ENCODE data around the gene ZNF667. TPM values are rescaled to one million over a fixed set of nuclear protein-coding genes. Genes with fewer than 3 reads are reported as not detected.
A peak's percentile ranks its signal among the peaks of the same experiment; 100 is the strongest.

Gene ZNF667
- polyA plus RNA-seq, 1 donor (not counting 4 experiments of a cell fraction or from before 2014, with no cell fraction given), result 4.1 TPM

DNA sequence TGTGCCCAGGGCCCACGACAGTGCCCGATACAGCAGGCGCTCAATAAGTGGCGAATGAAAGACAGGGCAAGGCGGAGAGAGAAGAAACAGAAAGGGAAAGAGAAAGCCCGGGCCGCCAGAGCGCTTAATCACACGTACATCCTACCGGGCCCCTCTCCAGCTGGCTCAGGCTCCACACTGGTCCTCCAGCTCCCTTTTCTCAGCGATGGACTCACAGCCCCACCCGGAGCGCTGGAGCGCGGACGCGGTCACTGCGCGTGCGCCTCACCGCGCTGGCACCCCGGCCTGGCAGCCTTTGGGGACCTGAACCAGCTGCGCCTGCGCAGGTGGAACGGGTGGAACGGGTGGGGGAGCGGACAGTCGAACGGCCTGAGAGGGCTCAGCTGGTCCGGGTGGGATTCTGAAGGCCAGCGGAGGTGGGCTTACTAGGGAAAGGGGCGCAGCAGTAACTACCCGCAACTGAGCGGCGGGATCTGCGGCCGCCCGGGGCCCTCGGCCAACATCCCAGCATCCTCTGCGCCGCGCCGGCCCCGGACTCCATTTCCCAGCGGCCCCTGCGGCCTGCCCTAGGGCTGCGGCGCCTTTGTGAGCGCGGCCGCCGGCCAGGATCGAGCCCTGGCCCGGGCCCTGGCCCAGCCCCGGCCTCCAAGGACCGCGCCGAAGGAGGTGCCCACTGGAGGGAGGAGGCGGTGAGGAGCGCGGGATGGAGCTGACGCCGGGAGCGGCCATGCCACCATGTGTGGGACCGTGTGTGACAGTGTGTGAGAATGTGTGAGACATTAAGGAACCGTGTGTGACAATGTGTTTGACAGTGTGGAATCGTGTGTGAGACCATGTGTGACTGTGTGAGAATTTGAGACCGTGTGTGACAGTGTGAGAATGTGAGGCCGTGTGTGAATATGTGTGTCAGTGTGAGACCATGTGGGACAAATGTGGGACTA lies 73.1 kb downstream of the ZNF667 start, which contains the start of gene ZNF583:
Gene ZNF583, plus strand, starts transcription at position 569 of the 941 bp plus-strand sequence. CDS start 2,783 bp downstream, outside the sequence.
- H3K9me1 ChIP-seq (ENCODE audit: control insufficient read depth, extremely low read depth, insufficient read depth, low read length), result no peaks in the 10 kb centered on the region
- TF ChIP-seq CTCF (optimal IDR thresholded peaks at IDR 0.05 in 1 of 3, IDR thresholded peaks at IDR 0.05 in 1 of 3, conservative IDR thresholded peaks at IDR 0.05 in 1 of 3; ENCODE audit: extremely low read depth in 1 of 3, insufficient read depth in 2 of 3, low read length in 3 of 3), result no peak
- no peak for TF ChIP-seq EZH2 (IDR thresholded peaks at IDR 0.05; ENCODE audit: low read length)
- peak within 1 kb of the TSS; percentile 88 for H3K4me2 ChIP-seq (ENCODE audit: control insufficient read depth, extremely low read depth, insufficient read depth, low read depth, low read length)
- H3K27me3 ChIP-seq (ENCODE audit: control insufficient read depth, extremely low read depth, insufficient read depth, low read length), result no peaks in the 10 kb centered on the region
- peaks cover 11% of the 10 kb centered on the region for H3K79me2 ChIP-seq (ENCODE audit: control insufficient read depth, insufficient read depth, low read length)
- H2AFZ ChIP-seq (ENCODE audit: control insufficient read depth, low read length), result peak within 1 kb of the TSS; percentile 100
- H3K4me3 ChIP-seq (ENCODE audit: control insufficient read depth in 2 of 3, extremely low read depth in 1 of 3, insufficient read depth in 2 of 3, low read depth in 1 of 3, low read length in 3 of 3), result peak within 1 kb of the TSS; percentile 62 to 95 (median 93)
- H3K36me3 ChIP-seq (ENCODE audit: control insufficient read depth in 2 of 2, extremely low read depth in 1 of 2, insufficient read depth in 2 of 2, low read length in 2 of 2), result peaks cover 0 to 10% of the 10 kb centered on the region in 2 experiments
- H3K9me3 ChIP-seq (ENCODE audit: control insufficient read depth, low read depth, low read length), result peaks cover 9% of the 10 kb centered on the region
- FAIRE-seq (peak; percentile 55), DNase-seq (ENCODE audit: low read depth, low spot score) (peak; percentile 61)
- H3K9ac ChIP-seq (ENCODE audit: control insufficient read depth, extremely low read depth, insufficient read depth, low read length), result peak within 1 kb of the TSS; percentile 87
- dilution Hi-C loops (cut with MboI; ENCODE audit: extremely low pct_ligation_motif_present, low sequenced_read_pairs), result no loop called here
- peaks cover 15% of the 10 kb centered on the region for H3K4me1 ChIP-seq (ENCODE audit: control insufficient read depth, extremely low read depth, insufficient read depth, low read length)
- peak within 1 kb of the TSS; percentile 87 for H3K27ac ChIP-seq (ENCODE audit: control insufficient read depth, insufficient read depth, low read length)
- no peaks in the 10 kb centered on the region for H4K20me1 ChIP-seq (ENCODE audit: control insufficient read depth, extremely low read depth, insufficient read depth, low read length)

GRCh38 chr19:56403261-56403660 lies 73.9 kb downstream of the ZNF667 start:
- FAIRE-seq, result no peak
- peaks cover 11% of the 10 kb centered on the region for H3K79me2 ChIP-seq (ENCODE audit: control insufficient read depth, insufficient read depth, low read length)

More at GRCh38 chr19:56403261-56403660, 73.9 kb downstream of the ZNF667 start:
- Histone ChIP-seq H3K9me1 (ENCODE audit: control insufficient read depth, extremely low read depth, insufficient read depth, low read length) (no peaks in the 10 kb centered on the region), H2AFZ (ENCODE audit: control insufficient read depth, low read length) (peak overlapping the region; percentile 100), H3K36me3 (ENCODE audit: control insufficient read depth in 2 of 2, extremely low read depth in 1 of 2, insufficient read depth in 2 of 2, low read length in 2 of 2) (peaks cover 0 to 6% of the 10 kb centered on the region in 2 experiments), H3K4me2 (ENCODE audit: control insufficient read depth, extremely low read depth, insufficient read depth, low read depth, low read length) (peak overlapping the region; percentile 88), H3K4me3 (ENCODE audit: control insufficient read depth in 2 of 3, extremely low read depth in 1 of 3, insufficient read depth in 2 of 3, low read depth in 1 of 3, low read length in 3 of 3) (peak overlapping the region; percentile 62 to 95 (median 93)), H3K9ac (ENCODE audit: control insufficient read depth, extremely low read depth, insufficient read depth, low read length) (peak overlapping the region; percentile 87), H3K27ac (ENCODE audit: control insufficient read depth, insufficient read depth, low read length) (peak overlapping the region; percentile 87), H4K20me1 (ENCODE audit: control insufficient read depth, extremely low read depth, insufficient read depth, low read length) (no peaks in the 10 kb centered on the region), H3K4me1 (ENCODE audit: control insufficient read depth, extremely low read depth, insufficient read depth, low read length) (peaks cover 15% of the 10 kb centered on the region), H3K9me3 (ENCODE audit: control insufficient read depth, low read depth, low read length) (peaks cover 9% of the 10 kb centered on the region), H3K27me3 (ENCODE audit: control insufficient read depth, extremely low read depth, insufficient read depth, low read length) (no peaks in the 10 kb centered on the region)
- no peak for DNase-seq (ENCODE audit: low read depth, low spot score)
- dilution Hi-C loops (cut with MboI; ENCODE audit: extremely low pct_ligation_motif_present, low sequenced_read_pairs), result no loop called here
- TF ChIP-seq CTCF (optimal IDR thresholded peaks at IDR 0.05 in 1 of 3, IDR thresholded peaks at IDR 0.05 in 1 of 3, conservative IDR thresholded peaks at IDR 0.05 in 1 of 3; ENCODE audit: extremely low read depth in 1 of 3, insufficient read depth in 2 of 3, low read length in 3 of 3), result no peak
- TF ChIP-seq EZH2 (IDR thresholded peaks at IDR 0.05; ENCODE audit: low read length), result no peak
